ENCODE results near the gene PTCD1.

DNA sequence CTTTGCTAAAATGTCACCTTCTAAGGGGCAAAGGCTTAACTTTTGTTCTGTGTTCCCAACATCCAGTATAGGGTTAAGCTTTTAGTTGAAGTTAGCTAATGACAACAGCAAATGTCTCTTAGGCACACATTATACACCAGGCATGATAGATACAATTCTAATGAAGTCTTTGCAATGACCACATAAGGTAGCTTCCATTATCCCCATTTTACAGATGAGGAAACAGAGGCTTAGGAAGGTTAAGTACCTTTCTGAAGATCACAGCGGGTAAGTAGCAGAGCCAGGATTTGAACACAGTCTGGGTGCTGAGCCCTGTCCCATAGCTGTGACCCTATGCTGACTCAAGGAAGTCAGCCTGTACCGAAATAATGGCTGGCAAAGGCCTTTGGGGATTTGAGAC lies 28.0 kb downstream of the PTCD1 start:
- TF ChIP-seq, protein P1, sequence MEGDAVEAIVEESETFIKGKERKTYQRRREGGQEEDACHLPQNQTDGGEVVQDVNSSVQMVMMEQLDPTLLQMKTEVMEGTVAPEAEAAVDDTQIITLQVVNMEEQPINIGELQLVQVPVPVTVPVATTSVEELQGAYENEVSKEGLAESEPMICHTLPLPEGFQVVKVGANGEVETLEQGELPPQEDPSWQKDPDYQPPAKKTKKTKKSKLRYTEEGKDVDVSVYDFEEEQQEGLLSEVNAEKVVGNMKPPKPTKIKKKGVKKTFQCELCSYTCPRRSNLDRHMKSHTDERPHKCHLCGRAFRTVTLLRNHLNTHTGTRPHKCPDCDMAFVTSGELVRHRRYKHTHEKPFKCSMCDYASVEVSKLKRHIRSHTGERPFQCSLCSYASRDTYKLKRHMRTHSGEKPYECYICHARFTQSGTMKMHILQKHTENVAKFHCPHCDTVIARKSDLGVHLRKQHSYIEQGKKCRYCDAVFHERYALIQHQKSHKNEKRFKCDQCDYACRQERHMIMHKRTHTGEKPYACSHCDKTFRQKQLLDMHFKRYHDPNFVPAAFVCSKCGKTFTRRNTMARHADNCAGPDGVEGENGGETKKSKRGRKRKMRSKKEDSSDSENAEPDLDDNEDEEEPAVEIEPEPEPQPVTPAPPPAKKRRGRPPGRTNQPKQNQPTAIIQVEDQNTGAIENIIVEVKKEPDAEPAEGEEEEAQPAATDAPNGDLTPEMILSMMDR (IDR thresholded peaks at IDR 0.05) = no peak
- TF ChIP-seq POLR2AphosphoS5 (IDR thresholded peaks at IDR 0.05) (no peak), EP300 (IDR thresholded peaks at IDR 0.05) (no peak)
